HTERT RPE-1 (cell line): ENCODE data around the gene HNRNPLL.
"Not testable (repeated sequence)": the region's sequence is repeated elsewhere in the genome, so short reads cannot be mapped to it uniquely, and the experiment has no call there.

ENCODE experiments used
- in situ Hi-C: fragments of 300-500 bp; cut with MboI; formaldehyde crosslinking; loops from 4 replicates; pipeline ENCODE4 v1.14.3; 2020; ENCODE audit warnings: low sequenced_read_pairs

HNRNPLL gene

GRCh38 chr2:38620282-38620977, 17.7 kb upstream of the HNRNPLL start:
- in situ Hi-C loops: no loop called here

DNA sequence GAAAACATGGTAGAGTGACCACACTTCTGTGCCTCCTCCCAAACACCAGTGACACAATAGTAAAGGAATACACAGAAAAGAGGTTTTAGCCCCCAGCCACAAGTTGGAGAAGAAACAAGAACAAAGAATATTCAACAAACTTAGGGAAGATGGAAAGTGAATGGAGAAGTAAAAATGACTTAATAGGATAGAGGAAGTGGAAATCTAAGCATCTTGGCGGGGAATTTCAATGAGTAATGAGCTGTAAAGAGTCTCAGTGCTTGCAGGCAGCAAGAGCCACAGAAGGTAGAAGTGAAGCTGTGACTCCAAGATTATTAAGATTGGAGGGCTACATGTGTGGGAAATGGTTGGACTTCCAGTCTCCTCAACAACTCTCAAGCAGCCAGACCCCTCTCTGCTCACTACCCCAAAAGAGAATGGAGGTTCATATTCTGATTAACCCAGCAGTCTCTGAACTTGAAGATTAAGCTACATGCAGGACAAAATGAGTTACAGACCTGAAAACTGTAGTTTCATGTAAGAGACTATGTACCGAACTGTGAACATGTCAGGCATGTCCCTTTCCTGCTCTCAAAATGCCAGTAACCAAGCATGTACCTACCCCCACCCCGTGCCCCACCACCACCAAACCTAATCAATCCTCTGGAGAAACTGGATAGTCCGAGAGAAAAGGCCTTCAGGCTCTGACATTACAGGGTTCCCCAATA, 16.9 kb upstream of the HNRNPLL start:
- in situ Hi-C loops: no loop called here

DNA sequence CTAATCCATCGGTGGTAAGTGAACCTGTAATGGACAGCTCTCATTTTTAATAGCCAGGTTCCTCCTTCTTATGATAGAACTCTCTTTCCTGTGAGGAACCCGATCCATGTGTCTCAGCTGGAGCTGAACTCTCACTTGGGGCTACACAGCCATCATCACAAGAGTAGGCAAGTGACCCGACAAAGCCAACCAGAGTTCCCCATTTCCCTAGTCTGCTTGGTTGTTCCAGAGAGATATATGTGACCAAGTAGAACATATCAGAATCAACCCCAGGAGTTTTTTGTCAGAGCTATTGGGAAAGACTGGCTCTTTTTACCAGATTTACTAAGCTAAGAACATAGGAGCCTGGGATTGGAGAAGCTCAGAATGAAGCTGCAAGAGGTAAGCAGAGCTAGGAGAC, 14.6 kb upstream of the HNRNPLL start:
- in situ Hi-C loops: no loop called here

GRCh38 chr2:38615237-38615636, 12.5 kb upstream of the HNRNPLL start:
- in situ Hi-C loops: no loop called here

DNA sequence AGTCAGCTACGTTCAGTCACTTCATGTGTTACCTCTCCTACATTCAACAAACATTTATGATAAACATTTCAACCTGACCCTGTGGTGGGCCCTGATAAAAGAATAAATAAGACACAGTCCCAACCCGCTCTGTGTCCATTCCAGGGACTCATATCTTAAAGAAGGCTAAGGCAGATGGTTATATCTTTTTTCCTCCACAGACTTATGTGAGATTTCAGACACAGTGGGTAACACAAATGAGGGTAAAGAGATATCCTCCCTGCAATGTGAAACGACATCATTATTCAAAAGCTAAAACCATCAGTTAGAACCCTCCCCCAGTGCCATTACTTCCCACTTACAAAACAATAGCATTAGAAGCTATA, 11.1 kb upstream of the HNRNPLL start:
- in situ Hi-C loops: no loop called here

- in situ Hi-C loops: no loop called here
Observed at GRCh38 chr2:38613126-38613848, 10.6 kb upstream of the HNRNPLL start.

GRCh38 chr2:38610851-38611801, 8.4 kb upstream of the HNRNPLL start:
- in situ Hi-C loops: no loop called here

DNA sequence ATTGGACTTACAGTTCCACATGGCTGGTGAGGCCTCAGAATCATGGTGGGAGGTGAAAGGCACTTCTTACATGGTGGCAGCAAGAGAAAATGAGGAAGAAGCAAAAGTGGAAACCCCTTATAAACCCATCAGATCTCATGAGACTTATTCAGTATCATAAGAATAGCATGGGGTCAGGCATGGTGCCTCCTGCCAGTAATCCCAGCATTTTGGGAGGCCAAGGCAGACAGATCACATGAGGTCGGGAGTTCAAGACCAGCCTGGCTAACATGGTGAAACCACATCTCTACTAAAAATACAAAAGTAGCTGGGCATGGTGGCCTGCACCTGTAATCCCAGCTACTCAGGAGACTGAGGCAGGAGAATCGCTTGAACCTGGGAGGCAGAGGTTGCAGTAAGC, 6.5 kb upstream of the HNRNPLL start:
- in situ Hi-C loops: not testable (repeated sequence)

DNA sequence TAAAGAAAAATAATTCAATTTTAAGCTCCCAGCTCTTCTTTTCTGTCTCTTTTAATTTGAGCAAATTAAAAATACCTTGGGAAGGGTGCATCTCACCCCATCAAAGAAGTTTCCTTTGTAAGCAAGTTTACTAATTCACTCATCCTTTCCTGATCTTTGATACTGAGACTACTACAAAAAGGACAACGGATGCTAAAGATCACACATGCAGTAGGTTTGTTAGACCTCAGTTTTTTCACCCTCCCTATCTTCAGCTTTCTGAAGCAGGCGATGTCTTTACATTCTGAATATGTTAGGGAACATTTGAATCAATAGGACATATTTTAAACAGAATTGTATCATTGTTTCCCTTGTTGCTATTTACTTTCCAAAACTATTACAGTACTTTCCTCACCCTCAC, 6.0 kb upstream of the HNRNPLL start:
- in situ Hi-C loops: no loop called here

DNA sequence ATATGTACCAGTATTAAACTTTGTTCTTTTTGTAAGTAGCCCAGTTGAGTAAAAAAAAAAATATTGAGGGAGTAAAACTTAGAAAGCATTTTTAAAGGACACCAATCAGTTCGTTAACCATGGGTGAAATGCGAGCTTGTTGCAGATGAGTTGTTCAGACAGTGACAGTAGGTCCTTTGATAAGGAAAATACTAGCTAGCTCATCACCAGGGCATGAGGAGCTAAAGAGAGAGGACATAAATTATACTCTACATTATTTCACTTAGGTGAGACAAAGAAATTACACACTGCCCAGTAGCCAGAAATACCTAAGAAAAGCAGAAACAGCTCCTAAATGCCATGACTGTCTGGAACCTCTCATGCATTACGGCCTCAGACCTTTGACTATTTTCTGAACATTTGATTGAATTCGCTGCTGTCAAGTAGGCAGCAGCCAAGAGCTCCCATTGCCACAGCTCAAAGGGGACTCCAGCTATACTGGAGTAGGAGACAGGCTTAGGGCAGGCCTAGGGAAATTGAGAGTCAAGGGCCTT, 2.6 kb upstream of the HNRNPLL start:
- in situ Hi-C loops: no loop called here

DNA sequence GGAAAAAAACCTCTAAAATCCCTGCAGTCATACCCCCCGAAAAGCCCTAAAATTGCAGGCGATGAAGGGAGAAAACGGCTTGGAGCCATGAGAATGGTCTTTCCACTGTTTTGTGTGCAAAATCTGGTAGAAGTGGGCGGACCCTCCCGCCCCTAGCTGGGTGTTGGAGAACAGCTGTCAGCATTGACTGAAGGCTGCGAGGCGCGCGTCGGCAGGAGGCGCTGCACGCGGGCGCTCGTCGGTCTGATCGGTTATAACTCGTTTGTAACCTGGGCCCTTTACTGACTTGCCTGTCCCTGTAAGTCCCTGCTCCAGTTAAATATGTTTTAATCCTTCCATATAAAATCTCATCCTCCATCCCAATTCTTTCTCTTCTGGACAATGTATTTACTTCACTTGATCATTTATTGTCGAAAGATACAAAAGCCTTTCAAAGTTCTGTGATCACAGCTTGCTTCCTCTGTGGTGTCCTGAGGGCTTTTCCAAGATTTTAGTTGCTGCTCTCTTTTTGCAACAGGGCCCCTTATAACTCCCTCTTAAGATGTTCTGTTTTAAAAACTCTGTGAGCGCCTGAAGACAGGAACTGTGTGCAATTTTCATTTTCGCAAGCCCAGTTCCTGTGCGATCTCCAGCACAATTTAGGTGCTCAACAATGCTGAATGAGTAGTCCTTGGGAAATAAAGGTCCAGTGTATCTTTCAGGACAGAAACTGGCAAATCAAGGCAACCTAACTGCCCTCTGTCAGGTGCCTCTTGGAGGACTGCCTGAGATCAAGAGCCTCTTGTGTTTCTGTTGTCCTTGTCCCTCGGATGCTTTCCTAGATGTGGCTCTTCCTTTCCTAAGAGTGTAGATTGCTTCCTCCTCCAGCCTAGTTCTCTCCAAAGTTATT, 918 bp upstream of the HNRNPLL start:
- in situ Hi-C loops: no loop called here

DNA sequence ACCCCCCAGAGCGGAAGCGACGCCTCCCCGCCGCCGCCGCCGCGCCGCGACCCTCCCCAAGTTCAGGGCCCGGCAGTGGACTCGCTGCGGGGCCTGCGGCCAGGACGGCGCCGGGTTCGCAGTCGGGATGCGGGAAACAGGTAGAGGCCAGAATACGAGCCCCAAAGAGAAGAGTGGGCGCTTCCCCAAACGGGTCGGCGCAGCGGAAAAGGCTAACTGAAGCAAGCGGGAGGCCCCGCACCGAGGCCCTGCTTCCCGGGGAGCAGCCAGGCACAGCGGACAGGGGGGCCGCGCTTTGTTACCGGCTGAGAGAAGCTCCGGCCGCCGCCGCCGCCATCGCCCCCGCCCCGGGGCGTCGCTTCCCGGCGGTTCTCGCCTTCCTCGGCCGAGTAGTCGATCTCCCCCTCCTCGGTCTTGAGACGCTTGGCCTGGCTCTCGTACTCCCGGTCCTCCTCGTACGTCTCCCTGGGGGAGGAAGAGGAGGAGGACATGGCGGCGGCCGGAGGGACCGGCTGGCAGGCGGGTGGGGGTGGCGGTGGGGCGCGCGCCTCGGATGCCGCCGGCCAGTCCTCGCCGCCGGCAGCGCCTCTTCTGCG, 494 bp downstream of the HNRNPLL start:
- in situ Hi-C loops: no loop called here

GRCh38 chr2:38601463-38602135, 1.1 kb downstream of the HNRNPLL start:
- in situ Hi-C loops: no loop called here

- in situ Hi-C loops: no loop called here
Observed at GRCh38 chr2:38600921-38601455, 1.7 kb downstream of the HNRNPLL start.

GRCh38 chr2:38600242-38600891, 2.4 kb downstream of the HNRNPLL start:
- in situ Hi-C loops: no loop called here

GRCh38 chr2:38599706-38600105, 3.0 kb downstream of the HNRNPLL start:
- in situ Hi-C loops: no loop called here

DNA sequence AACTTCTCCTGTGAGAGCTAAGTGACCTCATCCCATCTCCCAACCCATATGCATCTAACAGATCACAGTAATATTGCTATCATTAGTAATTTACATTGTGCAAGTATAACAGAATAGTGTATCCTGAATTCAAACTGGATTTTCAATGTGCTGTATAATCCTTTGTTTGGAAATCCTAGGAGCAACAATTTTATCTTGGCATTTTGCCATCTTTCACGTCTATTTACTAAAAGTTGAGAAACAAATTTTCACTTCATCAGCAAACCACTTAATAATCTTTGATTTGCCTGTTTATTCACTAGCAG, 3.8 kb downstream of the HNRNPLL start:
- in situ Hi-C loops: no loop called here
